Measurements from ENCODE around the gene RABGGTA. TPM values are rescaled to one million over a fixed set of nuclear protein-coding genes. Genes with fewer than 3 reads are reported as not detected.
"Not testable (repeated sequence)": the region's sequence is repeated elsewhere in the genome, so short reads cannot be mapped to it uniquely, and the experiment has no call there.

The RABGGTA gene
- total and polyA plus RNA-seq, 2 experiments from 2014 or later, result 17.6 to 20.7 TPM

- TF ChIP-seq CTCF (conservative IDR thresholded peaks at IDR 0.05; ENCODE audit: low read depth in 2 of 2) (no peak), STAT1 (IDR thresholded peaks at IDR 0.05; ENCODE audit: unreplicated experiment) (no peak), NANOG (IDR thresholded peaks at IDR 0.05; ENCODE audit: borderline replicate concordance) (no peak), EZH2phosphoT487 (IDR thresholded peaks at IDR 0.05; ENCODE audit: unreplicated experiment) (no peak), ETS1 (IDR thresholded peaks at IDR 0.05) (no peak)
Measured at GRCh38 chr14:24219080-24219479, 52.3 kb downstream of the RABGGTA start (continued).

- not testable (repeated sequence) for ATAC-seq; DNase-seq (ENCODE audit: low spot score); H3K4me2 ChIP-seq; H3K4me3 ChIP-seq; H3K36me3 ChIP-seq (ENCODE audit: insufficient read depth); H3K4me3 Mint-ChIP-seq; H3K27me3 ChIP-seq (ENCODE audit: insufficient read depth); H3K9me3 Mint-ChIP-seq; H2AFZ ChIP-seq; H3K9me2 ChIP-seq (ENCODE audit: insufficient read depth)
- Mint-ChIP-seq H3K36me3 (ENCODE audit: low read depth) (peaks cover 25% of the 10 kb centered on the region; the same call in 2 of the 3 replicates), H3K27ac (peak overlapping the region; percentile 39; the same call in 1 of the 2 replicates), H3K4me1 (peaks cover 19% of the 10 kb centered on the region), H3K27me3 (ENCODE audit: insufficient read depth, low read depth, poor library complexity) (peaks cover 16% of the 10 kb centered on the region)
- H3K27ac ChIP-seq (ENCODE audit: low read depth), result peak overlapping the region; percentile 81
- H3K4me1 ChIP-seq (ENCODE audit: insufficient read depth), result peaks cover 16% of the 10 kb centered on the region
- peaks cover 28% of the 10 kb centered on the region for H3K79me2 ChIP-seq (replicated peaks; ENCODE audit: insufficient read depth)
- H4K20me1 ChIP-seq (replicated peaks; ENCODE audit: insufficient read depth), result peaks cover 21% of the 10 kb centered on the region
- H3F3A ChIP-seq (replicated peaks; ENCODE audit: low read depth), result peaks cover 29% of the 10 kb centered on the region
Measured at GRCh38 chr14:24216876-24217275, 54.5 kb downstream of the RABGGTA start.

GRCh38 chr14:24216345-24216699, 55.1 kb downstream of the RABGGTA start:
- H3K4me3 ChIP-seq, result peak overlapping the region; percentile 93; the same call in 1 of the 2 replicates
- Mint-ChIP-seq H3K36me3 (ENCODE audit: low read depth) (peaks cover 30% of the 10 kb centered on the region), H3K4me3 (peak overlapping the region; percentile 93), H3K27ac (peak overlapping the region; percentile 92), H3K27me3 (ENCODE audit: insufficient read depth, low read depth, poor library complexity) (peaks cover 19% of the 10 kb centered on the region), H3K9me3 (peaks cover 3% of the 10 kb centered on the region; the same call in 2 of the 3 replicates), H3K4me1 (peaks cover 19% of the 10 kb centered on the region)
- H3K4me1 ChIP-seq (ENCODE audit: insufficient read depth), result peaks cover 16% of the 10 kb centered on the region
- DNase-seq (ENCODE audit: low spot score) (no peak), ATAC-seq (no peak)
- H3F3A ChIP-seq (replicated peaks; ENCODE audit: low read depth), result peaks cover 29% of the 10 kb centered on the region
- peak overlapping the region; percentile 81 for H3K27ac ChIP-seq (ENCODE audit: low read depth)
- no peak overlapping the region for H2AFZ ChIP-seq
- TF ChIP-seq ZNF114 (CRISPR knock-in tag; IDR thresholded peaks at IDR 0.05) (no peak), ETS1 (IDR thresholded peaks at IDR 0.05) (no peak), ZNF331 (CRISPR knock-in tag; IDR thresholded peaks at IDR 0.05; ENCODE audit: low read depth) (no peak)
- no peaks in the 10 kb centered on the region for H3K36me3 ChIP-seq (ENCODE audit: insufficient read depth)
- no peaks in the 10 kb centered on the region for H3K27me3 ChIP-seq (ENCODE audit: insufficient read depth)
- H3K79me2 ChIP-seq (replicated peaks; ENCODE audit: insufficient read depth), result peaks cover 22% of the 10 kb centered on the region
- peaks cover 15% of the 10 kb centered on the region for H4K20me1 ChIP-seq (replicated peaks; ENCODE audit: insufficient read depth)
- no peaks in the 10 kb centered on the region for H3K9me2 ChIP-seq (ENCODE audit: insufficient read depth)
- peak overlapping the region; percentile 98; the same call in 1 of the 2 replicates for H3K4me2 ChIP-seq

Small RNA genes within 50 kb of the gene (small RNA-seq; reads per million reads assigned to genes)
- not detected for gene MDP1 (ENCODE audit: low replicate concordance)

Other genes starting within 250 kb of the RABGGTA start
Only the 30 nearest of the 34 such genes appear.
- gene DCAF11, start 156.8 kb downstream of the RABGGTA start, total RNA-seq (2014; rRNA removed; shearing (Covaris generic)), result 78.7 and 93.2 TPM in 2 replicates
- 18.6 and 19.0 TPM in 2 replicates for gene DCAF11, start 156.8 kb downstream of the RABGGTA start, polyA plus RNA-seq (2016; fragmentation: Nextera tagmentation; extraction: Ambion mirVana)
- 2.2 and 5.2 TPM in 2 replicates for gene NRL, start 156.6 kb downstream of the RABGGTA start, total RNA-seq (2014; rRNA removed; shearing (Covaris generic))
- 1.4 and 1.8 TPM in 2 replicates for gene NRL, start 156.6 kb downstream of the RABGGTA start, polyA plus RNA-seq (2016; fragmentation: Nextera tagmentation; extraction: Ambion mirVana)
- not detected in 2 replicates for gene FITM1, start 140.9 kb downstream of the RABGGTA start, total RNA-seq (2014; rRNA removed; shearing (Covaris generic))
- gene FITM1, start 140.9 kb downstream of the RABGGTA start, polyA plus RNA-seq (2016; fragmentation: Nextera tagmentation; extraction: Ambion mirVana), result 0.53 and 0.57 TPM in 2 replicates
- gene PSME1, start 135.4 kb downstream of the RABGGTA start, total RNA-seq (2014; rRNA removed; shearing (Covaris generic)), result 53.9 and 61.1 TPM in 2 replicates
- gene PSME1, start 135.4 kb downstream of the RABGGTA start, polyA plus RNA-seq (2016; fragmentation: Nextera tagmentation; extraction: Ambion mirVana), result 215 and 220 TPM in 2 replicates
- 20.1 and 30.0 TPM in 2 replicates for gene EMC9, start 130.0 kb downstream of the RABGGTA start, total RNA-seq (2014; rRNA removed; shearing (Covaris generic))
- 64.2 and 64.9 TPM in 2 replicates for gene EMC9, start 130.0 kb downstream of the RABGGTA start, polyA plus RNA-seq (2016; fragmentation: Nextera tagmentation; extraction: Ambion mirVana)
- 54.0 and 59.9 TPM in 2 replicates for gene PSME2, start 125.0 kb downstream of the RABGGTA start, total RNA-seq (2014; rRNA removed; shearing (Covaris generic))
- gene PSME2, start 125.0 kb downstream of the RABGGTA start, polyA plus RNA-seq (2016; fragmentation: Nextera tagmentation; extraction: Ambion mirVana), result 246 and 259 TPM in 2 replicates
- gene RNF31, start 124.1 kb downstream of the RABGGTA start, total RNA-seq (2014; rRNA removed; shearing (Covaris generic)), result 54.8 and 86.4 TPM in 2 replicates
- gene RNF31, start 124.1 kb downstream of the RABGGTA start, polyA plus RNA-seq (2016; fragmentation: Nextera tagmentation; extraction: Ambion mirVana), result 84.1 and 87.4 TPM in 2 replicates
- gene IRF9, start 110.3 kb downstream of the RABGGTA start, total RNA-seq (2014; rRNA removed; shearing (Covaris generic)), result 8.2 and 9.2 TPM in 2 replicates
- 8.4 and 11.1 TPM in 2 replicates for gene IRF9, start 110.3 kb downstream of the RABGGTA start, polyA plus RNA-seq (2016; fragmentation: Nextera tagmentation; extraction: Ambion mirVana)
- 23.6 and 25.7 TPM in 2 replicates for gene REC8, start 99.5 kb downstream of the RABGGTA start, total RNA-seq (2014; rRNA removed; shearing (Covaris generic))
- gene REC8, start 99.5 kb downstream of the RABGGTA start, polyA plus RNA-seq (2016; fragmentation: Nextera tagmentation; extraction: Ambion mirVana), result 36.8 and 38.8 TPM in 2 replicates
- gene IPO4, start 82.8 kb downstream of the RABGGTA start, total RNA-seq (2014; rRNA removed; shearing (Covaris generic)), result 84.2 and 105 TPM in 2 replicates
- 34.2 and 34.3 TPM in 2 replicates for gene IPO4, start 82.8 kb downstream of the RABGGTA start, polyA plus RNA-seq (2016; fragmentation: Nextera tagmentation; extraction: Ambion mirVana)
- 25.6 and 27.5 TPM in 2 replicates for gene TM9SF1, start 76.2 kb downstream of the RABGGTA start, total RNA-seq (2014; rRNA removed; shearing (Covaris generic))
- 10.7 and 12.6 TPM in 2 replicates for gene TM9SF1, start 76.2 kb downstream of the RABGGTA start, polyA plus RNA-seq (2016; fragmentation: Nextera tagmentation; extraction: Ambion mirVana)
- gene TSSK4, start 65.9 kb downstream of the RABGGTA start, total RNA-seq (2014; rRNA removed; shearing (Covaris generic)), result 0.66 and 1.0 TPM in 2 replicates
- gene TSSK4, start 65.9 kb downstream of the RABGGTA start, polyA plus RNA-seq (2016; fragmentation: Nextera tagmentation; extraction: Ambion mirVana), result 0.70 and 0.84 TPM in 2 replicates
- 10.6 and 19.3 TPM in 2 replicates for gene CHMP4A, start 58.1 kb downstream of the RABGGTA start, total RNA-seq (2014; rRNA removed; shearing (Covaris generic))
- 30.1 and 36.9 TPM in 2 replicates for gene CHMP4A, start 58.1 kb downstream of the RABGGTA start, polyA plus RNA-seq (2016; fragmentation: Nextera tagmentation; extraction: Ambion mirVana)
- 9.6 and 9.8 TPM in 2 replicates for gene MDP1, start 55.5 kb downstream of the RABGGTA start, total RNA-seq (2014; rRNA removed; shearing (Covaris generic))
- 24.7 and 31.1 TPM in 2 replicates for gene MDP1, start 55.5 kb downstream of the RABGGTA start, polyA plus RNA-seq (2016; fragmentation: Nextera tagmentation; extraction: Ambion mirVana)
- gene NEDD8, start 39.2 kb downstream of the RABGGTA start, total RNA-seq (2014; rRNA removed; shearing (Covaris generic)), result 130 and 172 TPM in 2 replicates
- gene NEDD8, start 39.2 kb downstream of the RABGGTA start, polyA plus RNA-seq (2016; fragmentation: Nextera tagmentation; extraction: Ambion mirVana), result 401 and 418 TPM in 2 replicates
- 60.6 and 67.0 TPM in 2 replicates for gene GMPR2, start 38.7 kb downstream of the RABGGTA start, total RNA-seq (2014; rRNA removed; shearing (Covaris generic))
- gene GMPR2, start 38.7 kb downstream of the RABGGTA start, polyA plus RNA-seq (2016; fragmentation: Nextera tagmentation; extraction: Ambion mirVana), result 70.6 TPM in 2 replicates
- 24.6 and 36.0 TPM in 2 replicates for gene TINF2, start 29.0 kb downstream of the RABGGTA start, total RNA-seq (2014; rRNA removed; shearing (Covaris generic))
- 22.0 and 24.1 TPM in 2 replicates for gene TINF2, start 29.0 kb downstream of the RABGGTA start, polyA plus RNA-seq (2016; fragmentation: Nextera tagmentation; extraction: Ambion mirVana)
- gene TGM1, start 8.4 kb downstream of the RABGGTA start, total RNA-seq (2014; rRNA removed; shearing (Covaris generic)), result 0.39 and 0.63 TPM in 2 replicates
- 0.31 and 0.42 TPM in 2 replicates for gene TGM1, start 8.4 kb downstream of the RABGGTA start, polyA plus RNA-seq (2016; fragmentation: Nextera tagmentation; extraction: Ambion mirVana)
- 15.4 and 22.7 TPM in 2 replicates for gene DHRS1, start 28.2 kb upstream of the RABGGTA start, total RNA-seq (2014; rRNA removed; shearing (Covaris generic))
- gene DHRS1, start 28.2 kb upstream of the RABGGTA start, polyA plus RNA-seq (2016; fragmentation: Nextera tagmentation; extraction: Ambion mirVana), result 15.0 and 15.4 TPM in 2 replicates
- gene NOP9, start 28.3 kb upstream of the RABGGTA start, total RNA-seq (2014; rRNA removed; shearing (Covaris generic)), result 32.4 and 32.8 TPM in 2 replicates
- gene NOP9, start 28.3 kb upstream of the RABGGTA start, polyA plus RNA-seq (2016; fragmentation: Nextera tagmentation; extraction: Ambion mirVana), result 7.9 and 8.2 TPM in 2 replicates
- 4.6 and 8.9 TPM in 2 replicates for gene CIDEB, start 36.4 kb upstream of the RABGGTA start, total RNA-seq (2014; rRNA removed; shearing (Covaris generic))
- 3.4 and 5.0 TPM in 2 replicates for gene CIDEB, start 36.4 kb upstream of the RABGGTA start, polyA plus RNA-seq (2016; fragmentation: Nextera tagmentation; extraction: Ambion mirVana)
- 6.4 and 12.6 TPM in 2 replicates for gene LTB4R2, start 38.5 kb upstream of the RABGGTA start, total RNA-seq (2014; rRNA removed; shearing (Covaris generic))
- gene LTB4R2, start 38.5 kb upstream of the RABGGTA start, polyA plus RNA-seq (2016; fragmentation: Nextera tagmentation; extraction: Ambion mirVana), result 0.40 and 0.47 TPM in 2 replicates
- 4.7 and 7.9 TPM in 2 replicates for gene LTB4R, start 39.9 kb upstream of the RABGGTA start, total RNA-seq (2014; rRNA removed; shearing (Covaris generic))
- gene LTB4R, start 39.9 kb upstream of the RABGGTA start, polyA plus RNA-seq (2016; fragmentation: Nextera tagmentation; extraction: Ambion mirVana), result 2.1 TPM in 2 replicates
- 0.10 and 1.5 TPM in 2 replicates for gene ADCY4, start 63.5 kb upstream of the RABGGTA start, total RNA-seq (2014; rRNA removed; shearing (Covaris generic))
- gene ADCY4, start 63.5 kb upstream of the RABGGTA start, polyA plus RNA-seq (2016; fragmentation: Nextera tagmentation; extraction: Ambion mirVana), result 0.40 and 0.68 TPM in 2 replicates
- gene RIPK3, start 68.4 kb upstream of the RABGGTA start, total RNA-seq (2014; rRNA removed; shearing (Covaris generic)), result 0.16 and 1.5 TPM in 2 replicates
- 0.31 and 0.32 TPM in 2 replicates for gene RIPK3, start 68.4 kb upstream of the RABGGTA start, polyA plus RNA-seq (2016; fragmentation: Nextera tagmentation; extraction: Ambion mirVana)
- 20.7 and 26.6 TPM in 2 replicates for gene NFATC4, start 96.6 kb upstream of the RABGGTA start, total RNA-seq (2014; rRNA removed; shearing (Covaris generic))
- 16.7 and 20.9 TPM in 2 replicates for gene NFATC4, start 96.6 kb upstream of the RABGGTA start, polyA plus RNA-seq (2016; fragmentation: Nextera tagmentation; extraction: Ambion mirVana)
- 17.5 and 20.0 TPM in 2 replicates for gene NYNRIN, start 127.4 kb upstream of the RABGGTA start, total RNA-seq (2014; rRNA removed; shearing (Covaris generic))
- 3.1 TPM in 2 replicates for gene NYNRIN, start 127.4 kb upstream of the RABGGTA start, polyA plus RNA-seq (2016; fragmentation: Nextera tagmentation; extraction: Ambion mirVana)
- 0.07 TPM in 1 of 2 replicates, not detected in the other for gene CBLN3, start 158.1 kb upstream of the RABGGTA start, total RNA-seq (2014; rRNA removed; shearing (Covaris generic))
- 0.19 and 0.23 TPM in 2 replicates for gene CBLN3, start 158.1 kb upstream of the RABGGTA start, polyA plus RNA-seq (2016; fragmentation: Nextera tagmentation; extraction: Ambion mirVana)
- 21.9 and 28.1 TPM in 2 replicates for gene KHNYN, start 158.4 kb upstream of the RABGGTA start, total RNA-seq (2014; rRNA removed; shearing (Covaris generic))
- gene KHNYN, start 158.4 kb upstream of the RABGGTA start, polyA plus RNA-seq (2016; fragmentation: Nextera tagmentation; extraction: Ambion mirVana), result 2.1 and 2.7 TPM in 2 replicates
- gene SDR39U1, start 171.2 kb upstream of the RABGGTA start, total RNA-seq (2014; rRNA removed; shearing (Covaris generic)), result 9.0 and 22.9 TPM in 2 replicates
- gene SDR39U1, start 171.2 kb upstream of the RABGGTA start, polyA plus RNA-seq (2016; fragmentation: Nextera tagmentation; extraction: Ambion mirVana), result 60.6 and 66.5 TPM in 2 replicates

Measured in GM23338 (cell line).